ENCODE results near the gene PPFIA3. TPM values are rescaled to one million over a fixed set of nuclear protein-coding genes. Genes with fewer than 3 reads are reported as not detected.

PPFIA3 gene
- total and polyA plus RNA-seq, 4 donors, result 1.5 to 4.6 (median 2.4) TPM

DNA sequence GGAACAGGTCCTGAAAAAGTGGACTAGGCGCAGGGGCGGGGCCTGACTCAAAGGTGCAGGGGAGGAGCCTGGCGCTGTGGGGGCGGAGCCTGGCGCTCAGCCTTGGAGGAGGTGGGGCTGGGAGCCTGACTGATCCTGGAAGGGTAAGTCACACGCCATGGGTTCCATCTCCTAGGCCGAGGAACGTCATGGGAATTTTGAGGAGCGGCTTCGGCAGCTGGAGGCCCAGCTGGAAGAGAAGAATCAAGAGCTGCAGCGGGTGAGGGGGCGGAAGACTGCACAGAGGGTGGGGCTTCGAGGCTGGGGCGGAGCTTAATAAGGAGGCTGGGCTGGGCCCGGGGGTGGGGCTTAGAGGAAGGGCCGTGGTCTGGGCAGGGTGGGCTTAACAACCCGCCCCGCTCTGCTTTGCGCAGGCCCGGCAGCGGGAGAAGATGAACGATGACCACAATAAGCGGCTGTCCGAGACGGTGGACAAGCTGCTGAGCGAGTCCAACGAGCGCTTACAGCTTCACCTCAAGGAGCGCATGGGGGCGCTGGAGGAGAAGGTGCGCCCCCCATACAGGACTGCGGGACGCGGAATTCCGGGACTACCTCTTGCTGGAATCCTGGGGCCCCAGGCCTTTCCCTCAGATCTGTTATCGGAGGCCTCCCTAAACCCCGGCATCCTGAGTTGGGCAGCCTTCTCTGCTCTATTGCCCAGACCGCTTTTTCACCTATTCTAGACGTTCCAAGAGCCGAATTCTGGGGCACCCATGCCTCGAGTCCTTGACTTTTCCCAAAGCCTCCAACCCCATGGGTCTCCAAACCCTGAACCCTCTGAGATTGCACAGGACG is 14.5 kb downstream of the PPFIA3 start:
- Histone ChIP-seq H3K4me3 (ENCODE audit: low read depth in 1 of 3, low read length in 3 of 3) (peak overlapping the region in 1 of 3 donors; percentile 19), H3K36me3 (ENCODE audit: control insufficient read depth in 4 of 4, insufficient read depth in 3 of 4, low read depth in 1 of 4, low read length in 3 of 4) (no peaks in the 10 kb centered on the region), H3K9me3 (ENCODE audit: control insufficient read depth in 4 of 4, low read length in 3 of 4) (no peaks in the 10 kb centered on the region), H3K27me3 (ENCODE audit: control insufficient read depth in 4 of 4, insufficient read depth in 4 of 4, low read length in 3 of 4) (peaks cover 0 to 8% (median 0%) of the 10 kb centered on the region in 4 donors), H3K27ac (ENCODE audit: low read depth in 1 of 2, low read length in 2 of 2) (no peak overlapping the region), H3K4me1 (ENCODE audit: control insufficient read depth in 4 of 4, insufficient read depth in 4 of 4, low read length in 3 of 4) (peaks cover 0 to 5% (median 4%) of the 10 kb centered on the region in 4 donors), H3K9ac (ENCODE audit: low read depth in 1 of 2, low read length in 2 of 2) (no peak overlapping the region)
- WGBS, result 27% methylated on average over 42 of the region's 42 CpGs
- TF ChIP-seq HNF4A (conservative IDR thresholded peaks at IDR 0.05) (no peak), RXRA (IDR thresholded peaks at IDR 0.05) (no peak), SP1 (IDR thresholded peaks at IDR 0.05) (no peak)
- TF ChIP-seq, protein P1, sequence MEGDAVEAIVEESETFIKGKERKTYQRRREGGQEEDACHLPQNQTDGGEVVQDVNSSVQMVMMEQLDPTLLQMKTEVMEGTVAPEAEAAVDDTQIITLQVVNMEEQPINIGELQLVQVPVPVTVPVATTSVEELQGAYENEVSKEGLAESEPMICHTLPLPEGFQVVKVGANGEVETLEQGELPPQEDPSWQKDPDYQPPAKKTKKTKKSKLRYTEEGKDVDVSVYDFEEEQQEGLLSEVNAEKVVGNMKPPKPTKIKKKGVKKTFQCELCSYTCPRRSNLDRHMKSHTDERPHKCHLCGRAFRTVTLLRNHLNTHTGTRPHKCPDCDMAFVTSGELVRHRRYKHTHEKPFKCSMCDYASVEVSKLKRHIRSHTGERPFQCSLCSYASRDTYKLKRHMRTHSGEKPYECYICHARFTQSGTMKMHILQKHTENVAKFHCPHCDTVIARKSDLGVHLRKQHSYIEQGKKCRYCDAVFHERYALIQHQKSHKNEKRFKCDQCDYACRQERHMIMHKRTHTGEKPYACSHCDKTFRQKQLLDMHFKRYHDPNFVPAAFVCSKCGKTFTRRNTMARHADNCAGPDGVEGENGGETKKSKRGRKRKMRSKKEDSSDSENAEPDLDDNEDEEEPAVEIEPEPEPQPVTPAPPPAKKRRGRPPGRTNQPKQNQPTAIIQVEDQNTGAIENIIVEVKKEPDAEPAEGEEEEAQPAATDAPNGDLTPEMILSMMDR (IDR thresholded peaks at IDR 0.05; ENCODE audit: low read depth, low read length, missing input control), result no peak
- TF ChIP-seq, protein P2, sequence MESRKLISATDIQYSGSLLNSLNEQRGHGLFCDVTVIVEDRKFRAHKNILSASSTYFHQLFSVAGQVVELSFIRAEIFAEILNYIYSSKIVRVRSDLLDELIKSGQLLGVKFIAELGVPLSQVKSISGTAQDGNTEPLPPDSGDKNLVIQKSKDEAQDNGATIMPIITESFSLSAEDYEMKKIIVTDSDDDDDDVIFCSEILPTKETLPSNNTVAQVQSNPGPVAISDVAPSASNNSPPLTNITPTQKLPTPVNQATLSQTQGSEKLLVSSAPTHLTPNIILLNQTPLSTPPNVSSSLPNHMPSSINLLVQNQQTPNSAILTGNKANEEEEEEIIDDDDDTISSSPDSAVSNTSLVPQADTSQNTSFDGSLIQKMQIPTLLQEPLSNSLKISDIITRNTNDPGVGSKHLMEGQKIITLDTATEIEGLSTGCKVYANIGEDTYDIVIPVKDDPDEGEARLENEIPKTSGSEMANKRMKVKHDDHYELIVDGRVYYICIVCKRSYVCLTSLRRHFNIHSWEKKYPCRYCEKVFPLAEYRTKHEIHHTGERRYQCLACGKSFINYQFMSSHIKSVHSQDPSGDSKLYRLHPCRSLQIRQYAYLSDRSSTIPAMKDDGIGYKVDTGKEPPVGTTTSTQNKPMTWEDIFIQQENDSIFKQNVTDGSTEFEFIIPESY (IDR thresholded peaks at IDR 0.05), result no peak
- DNase-seq (ENCODE audit: low spot score), result peak; percentile 80

DNA sequence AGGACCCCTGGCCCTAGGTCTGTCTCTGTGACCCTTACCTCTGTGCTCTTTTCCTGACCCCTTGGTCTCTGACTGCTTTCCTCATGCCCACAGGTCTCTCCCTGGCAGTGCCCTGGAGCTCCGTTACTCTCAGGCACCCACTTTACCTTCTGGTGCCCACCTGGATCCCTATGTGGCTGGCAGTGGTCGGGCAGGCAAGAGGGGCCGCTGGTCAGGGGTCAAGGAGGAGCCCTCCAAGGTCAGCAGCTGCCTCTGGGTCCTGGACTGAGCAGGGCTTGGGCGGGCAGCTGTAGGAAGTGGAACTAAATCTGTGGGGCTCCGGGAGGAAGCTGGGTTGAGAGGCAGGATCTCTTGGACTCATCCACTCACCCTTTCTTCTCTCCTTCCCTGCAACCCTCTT is 16.3 kb downstream of the PPFIA3 start:
- no peak for DNase-seq (ENCODE audit: low spot score)
- Histone ChIP-seq H3K27ac (ENCODE audit: low read depth in 1 of 2, low read length in 2 of 2) (no peak overlapping the region), H3K9ac (ENCODE audit: low read depth in 1 of 2, low read length in 2 of 2) (no peak overlapping the region), H3K36me3 (ENCODE audit: control insufficient read depth in 4 of 4, insufficient read depth in 3 of 4, low read depth in 1 of 4, low read length in 3 of 4) (no peaks in the 10 kb centered on the region), H3K4me3 (ENCODE audit: low read depth in 1 of 3, low read length in 3 of 3) (no peak overlapping the region), H3K9me3 (ENCODE audit: control insufficient read depth in 4 of 4, low read length in 3 of 4) (no peaks in the 10 kb centered on the region), H3K4me1 (ENCODE audit: control insufficient read depth in 4 of 4, insufficient read depth in 4 of 4, low read length in 3 of 4) (peaks cover 0 to 5% (median 3%) of the 10 kb centered on the region in 4 donors), H3K27me3 (ENCODE audit: control insufficient read depth in 4 of 4, insufficient read depth in 4 of 4, low read length in 3 of 4) (peaks cover 0 to 8% (median 0%) of the 10 kb centered on the region in 4 donors)
- WGBS, result 88% methylated on average over 5 of the region's 5 CpGs
- TF ChIP-seq SP1 (IDR thresholded peaks at IDR 0.05), result no peak
- TF ChIP-seq TAF1 (conservative IDR thresholded peaks at IDR 0.05), result no peak
- no peak for TF ChIP-seq RXRA (IDR thresholded peaks at IDR 0.05)
- TF ChIP-seq EGR1 (IDR thresholded peaks at IDR 0.05; ENCODE audit: low read depth in 2 of 2), result no peak
- TF ChIP-seq, protein P3, sequence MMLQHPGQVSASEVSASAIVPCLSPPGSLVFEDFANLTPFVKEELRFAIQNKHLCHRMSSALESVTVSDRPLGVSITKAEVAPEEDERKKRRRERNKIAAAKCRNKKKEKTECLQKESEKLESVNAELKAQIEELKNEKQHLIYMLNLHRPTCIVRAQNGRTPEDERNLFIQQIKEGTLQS (IDR thresholded peaks at IDR 0.05), result no peak
- TF ChIP-seq FOXA2 (IDR thresholded peaks at IDR 0.05), result no peak
- TF ChIP-seq, protein P4, sequence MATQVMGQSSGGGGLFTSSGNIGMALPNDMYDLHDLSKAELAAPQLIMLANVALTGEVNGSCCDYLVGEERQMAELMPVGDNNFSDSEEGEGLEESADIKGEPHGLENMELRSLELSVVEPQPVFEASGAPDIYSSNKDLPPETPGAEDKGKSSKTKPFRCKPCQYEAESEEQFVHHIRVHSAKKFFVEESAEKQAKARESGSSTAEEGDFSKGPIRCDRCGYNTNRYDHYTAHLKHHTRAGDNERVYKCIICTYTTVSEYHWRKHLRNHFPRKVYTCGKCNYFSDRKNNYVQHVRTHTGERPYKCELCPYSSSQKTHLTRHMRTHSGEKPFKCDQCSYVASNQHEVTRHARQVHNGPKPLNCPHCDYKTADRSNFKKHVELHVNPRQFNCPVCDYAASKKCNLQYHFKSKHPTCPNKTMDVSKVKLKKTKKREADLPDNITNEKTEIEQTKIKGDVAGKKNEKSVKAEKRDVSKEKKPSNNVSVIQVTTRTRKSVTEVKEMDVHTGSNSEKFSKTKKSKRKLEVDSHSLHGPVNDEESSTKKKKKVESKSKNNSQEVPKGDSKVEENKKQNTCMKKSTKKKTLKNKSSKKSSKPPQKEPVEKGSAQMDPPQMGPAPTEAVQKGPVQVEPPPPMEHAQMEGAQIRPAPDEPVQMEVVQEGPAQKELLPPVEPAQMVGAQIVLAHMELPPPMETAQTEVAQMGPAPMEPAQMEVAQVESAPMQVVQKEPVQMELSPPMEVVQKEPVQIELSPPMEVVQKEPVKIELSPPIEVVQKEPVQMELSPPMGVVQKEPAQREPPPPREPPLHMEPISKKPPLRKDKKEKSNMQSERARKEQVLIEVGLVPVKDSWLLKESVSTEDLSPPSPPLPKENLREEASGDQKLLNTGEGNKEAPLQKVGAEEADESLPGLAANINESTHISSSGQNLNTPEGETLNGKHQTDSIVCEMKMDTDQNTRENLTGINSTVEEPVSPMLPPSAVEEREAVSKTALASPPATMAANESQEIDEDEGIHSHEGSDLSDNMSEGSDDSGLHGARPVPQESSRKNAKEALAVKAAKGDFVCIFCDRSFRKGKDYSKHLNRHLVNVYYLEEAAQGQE (IDR thresholded peaks at IDR 0.05), result no peak
- TF ChIP-seq HNF4G (IDR thresholded peaks at IDR 0.05), result no peak
- TF ChIP-seq FOXA1 (IDR thresholded peaks at IDR 0.05), result no peak
- TF ChIP-seq NR2F2 (IDR thresholded peaks at IDR 0.05), result no peak
- TF ChIP-seq, protein P1 (IDR thresholded peaks at IDR 0.05; ENCODE audit: low read depth, low read length, missing input control), result no peak
- TF ChIP-seq, protein P5, sequence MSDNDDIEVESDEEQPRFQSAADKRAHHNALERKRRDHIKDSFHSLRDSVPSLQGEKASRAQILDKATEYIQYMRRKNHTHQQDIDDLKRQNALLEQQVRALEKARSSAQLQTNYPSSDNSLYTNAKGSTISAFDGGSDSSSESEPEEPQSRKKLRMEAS (IDR thresholded peaks at IDR 0.05), result no peak
- no peak for TF ChIP-seq GABPA (IDR thresholded peaks at IDR 0.05 in 1 of 2, conservative IDR thresholded peaks at IDR 0.05 in 1 of 2)
- no peak for TF ChIP-seq JUND (IDR thresholded peaks at IDR 0.05)
- TF ChIP-seq, protein P2 (IDR thresholded peaks at IDR 0.05), result no peak
- no peak for TF ChIP-seq RAD21 (IDR thresholded peaks at IDR 0.05)
- TF ChIP-seq YY1 (IDR thresholded peaks at IDR 0.05), result no peak
- no peak for TF ChIP-seq HNF4A (conservative IDR thresholded peaks at IDR 0.05)

All from liver (tissue), 9 donors.